H1 (cell line): ENCODE results near the gene PCDHB5.

Experiments
- CTCF ChIP-seq, 3 experiments: IDR thresholded peaks; 1 replicate in 2 of 3; 2 replicates in 1 of 3; pipeline versions ENCODE4 v1.5.1 to v1.6.1; 2011; ENCODE audit warnings: low read length in 3 of 3, mild to moderate bottlenecking in 3 of 3, inconsistent platforms in 2 of 3, low read depth in 1 of 3, moderate library complexity in 1 of 3; ENCODE audit not compliant: insufficient read depth in 1 of 3; ENCODE audit errors: control extremely low read depth in 1 of 3
- EZH2 ChIP-seq: fragments of 200-600 bp; sonication (generic); IDR thresholded peaks from 2 replicates; pipeline ENCODE4 v1.7.1; 2012; ENCODE audit warnings: low read depth, mild to moderate bottlenecking, moderate library complexity, low read length, inconsistent platforms; ENCODE audit not compliant: severe bottlenecking
- HDAC2 ChIP-seq, 2 experiments: fragments of 300-600 bp in 1 of 2; sonication (generic) in 1 of 2; IDR thresholded peaks; 2 replicates each; pipeline ENCODE4 v1.6.1; 2011 to 2012; ENCODE audit warnings: low read depth in 2 of 2, low read length in 2 of 2, mild to moderate bottlenecking in 2 of 2, moderate library complexity in 2 of 2, borderline replicate concordance in 1 of 2, inconsistent platforms in 1 of 2
- KDM1A ChIP-seq: fragments of 200-600, 300-600 bp; sonication (generic); IDR thresholded peaks from 2 replicates; pipeline ENCODE4 v1.7.1; 2016; ENCODE audit warnings: mild to moderate bottlenecking, low read length, borderline replicate concordance
- RFX5 ChIP-seq: IDR thresholded peaks from 2 replicates; pipeline ENCODE4 v1.6.1; 2011; ENCODE audit warnings: low read depth, low read length, improper control_type of control experiment, borderline replicate concordance
- RNF2 ChIP-seq: fragments of 200-900, 300-1000 bp; sonication (generic); IDR thresholded peaks from 2 replicates; pipeline ENCODE4 v1.7.1; 2016; ENCODE audit warnings: borderline replicate concordance, low read depth, mild to moderate bottlenecking, antibody characterized with exemption, low read length; ENCODE audit not compliant: poor library complexity, severe bottlenecking; ENCODE audit errors: missing control alignments
- SP4 ChIP-seq: IDR thresholded peaks from 2 replicates; pipeline ENCODE4 v1.6.1; 2012; ENCODE audit warnings: low read length, inconsistent platforms

GRCh38 chr5:141105350-141105749, 29.7 kb upstream of the PCDHB5 start:
- TF ChIP-seq CTCF (IDR thresholded peaks at IDR 0.05; ENCODE audit: control extremely low read depth in 1 of 3, insufficient read depth in 1 of 3, low read depth in 1 of 3, low read length in 3 of 3) (no peak), EZH2 (no peak), RFX5 (no peak), RNF2 (no peak), KDM1A (no peak), SP4 (no peak), HDAC2 (IDR thresholded peaks at IDR 0.05; ENCODE audit: borderline replicate concordance in 1 of 2, low read depth in 2 of 2, low read length in 2 of 2) (no peak)
